ENCODE measurements around the gene LGALS4. TPM values are rescaled to one million over a fixed set of nuclear protein-coding genes. Genes with fewer than 3 reads are reported as not detected.
A peak's percentile ranks its signal among the peaks of the same experiment; 100 is the strongest.
"Not testable (repeated sequence)": the region's sequence is repeated elsewhere in the genome, so short reads cannot be mapped to it uniquely, and the experiment has no call there.

LGALS4 gene, protein sequence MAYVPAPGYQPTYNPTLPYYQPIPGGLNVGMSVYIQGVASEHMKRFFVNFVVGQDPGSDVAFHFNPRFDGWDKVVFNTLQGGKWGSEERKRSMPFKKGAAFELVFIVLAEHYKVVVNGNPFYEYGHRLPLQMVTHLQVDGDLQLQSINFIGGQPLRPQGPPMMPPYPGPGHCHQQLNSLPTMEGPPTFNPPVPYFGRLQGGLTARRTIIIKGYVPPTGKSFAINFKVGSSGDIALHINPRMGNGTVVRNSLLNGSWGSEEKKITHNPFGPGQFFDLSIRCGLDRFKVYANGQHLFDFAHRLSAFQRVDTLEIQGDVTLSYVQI
- total RNA-seq: 0.47 TPM
- long read RNA-seq: 0 reads

GRCh38 chr19:38812841-38813320 lies at the start of gene LGALS4:
TSS of gene LGALS4 (minus strand) at chr19:38812945. CDS start at chr19:38812886, 59 bp downstream.
- DNase-seq (peak; percentile 43), ATAC-seq (peak; percentile 76)
- intact Hi-C loops (cut with micrococcal nuclease): no loop called here

DNA sequence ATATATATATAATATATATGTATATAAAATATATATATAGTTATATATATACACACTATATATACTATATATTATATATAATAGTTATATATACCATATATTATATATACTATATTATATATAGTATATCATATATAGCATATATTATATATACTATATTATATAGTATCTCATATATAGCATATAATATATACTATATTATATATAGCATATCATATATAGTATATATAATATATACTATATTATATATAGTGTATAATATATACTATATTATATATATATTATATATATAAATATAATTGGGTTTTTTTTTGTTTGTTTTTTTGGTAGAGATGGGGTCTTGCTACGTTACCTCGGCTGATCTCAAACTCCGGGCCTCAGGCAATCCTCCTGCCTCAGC lies 48.6 kb upstream of the LGALS4 start:
- intact Hi-C loops (cut with micrococcal nuclease): no loop called here
- ATAC-seq (no peak), DNase-seq (no peak)

DNA sequence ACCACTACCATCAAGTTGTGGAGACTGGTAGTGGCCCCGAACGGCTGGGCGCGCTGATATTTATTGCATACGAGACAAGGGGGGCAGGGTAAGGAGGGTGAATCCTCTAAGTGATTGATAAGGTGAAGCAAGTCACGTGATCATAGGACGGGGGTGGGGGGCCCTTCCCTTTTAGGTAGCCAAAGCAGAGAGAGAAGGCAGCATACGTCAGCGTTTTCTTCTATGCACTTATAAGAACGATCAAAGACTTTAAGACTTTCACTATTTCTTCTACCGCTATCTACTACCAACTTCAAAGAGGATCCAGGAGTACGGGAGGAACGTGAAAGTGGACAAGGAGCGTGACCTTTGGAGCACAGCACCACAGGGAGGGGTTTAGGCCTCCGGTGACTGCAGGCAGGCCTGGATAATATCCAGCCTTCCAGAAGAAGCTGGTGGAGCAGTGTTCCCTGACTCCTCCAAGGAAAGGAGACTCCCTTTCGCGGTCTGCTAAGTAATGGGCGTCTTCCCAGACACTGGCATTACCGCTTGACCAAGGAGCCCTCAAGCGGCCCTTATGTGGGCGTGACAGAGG lies 47.0 kb upstream of the LGALS4 start:
- intact Hi-C loops (cut with micrococcal nuclease); ATAC-seq; DNase-seq: not testable (repeated sequence)

- DNase-seq: no peak
- intact Hi-C loops (cut with micrococcal nuclease): no loop called here
- ATAC-seq: no peak
Measured at GRCh38 chr19:38856813-38857212, 44.1 kb upstream of the LGALS4 start.

GRCh38 chr19:38855751-38856150 lies 43.0 kb upstream of the LGALS4 start:
- DNase-seq; ATAC-seq; intact Hi-C loops (cut with micrococcal nuclease): not testable (repeated sequence)

- ATAC-seq; intact Hi-C loops (cut with micrococcal nuclease): not testable (repeated sequence)
Measured at GRCh38 chr19:38854961-38855360, 42.2 kb upstream of the LGALS4 start.

DNA sequence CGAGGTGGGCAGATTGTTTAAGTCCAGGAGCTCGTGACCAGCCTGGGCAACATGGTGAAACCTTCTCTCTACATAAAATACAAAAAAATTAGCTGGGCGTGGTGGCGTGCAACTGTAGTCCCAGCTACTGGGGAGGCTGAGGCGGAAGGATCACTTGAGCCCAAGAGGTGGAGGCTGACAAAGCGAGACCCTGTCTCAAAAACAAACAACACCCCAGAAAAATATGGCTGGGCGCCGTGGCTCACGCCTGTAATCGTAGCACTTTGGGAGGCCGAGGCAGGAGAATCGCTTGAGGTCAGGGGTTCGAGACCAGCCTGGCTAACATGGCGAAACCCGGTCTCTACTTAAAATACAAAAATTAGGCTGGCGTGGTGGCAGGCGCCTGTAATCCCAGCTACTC lies 40.5 kb upstream of the LGALS4 start:
- DNase-seq (no peak), ATAC-seq (no peak)
- intact Hi-C loops (cut with micrococcal nuclease): no loop called here

More at GRCh38 chr19:38854961-38855360, 42.2 kb upstream of the LGALS4 start:
- not testable (repeated sequence) for DNase-seq

DNA sequence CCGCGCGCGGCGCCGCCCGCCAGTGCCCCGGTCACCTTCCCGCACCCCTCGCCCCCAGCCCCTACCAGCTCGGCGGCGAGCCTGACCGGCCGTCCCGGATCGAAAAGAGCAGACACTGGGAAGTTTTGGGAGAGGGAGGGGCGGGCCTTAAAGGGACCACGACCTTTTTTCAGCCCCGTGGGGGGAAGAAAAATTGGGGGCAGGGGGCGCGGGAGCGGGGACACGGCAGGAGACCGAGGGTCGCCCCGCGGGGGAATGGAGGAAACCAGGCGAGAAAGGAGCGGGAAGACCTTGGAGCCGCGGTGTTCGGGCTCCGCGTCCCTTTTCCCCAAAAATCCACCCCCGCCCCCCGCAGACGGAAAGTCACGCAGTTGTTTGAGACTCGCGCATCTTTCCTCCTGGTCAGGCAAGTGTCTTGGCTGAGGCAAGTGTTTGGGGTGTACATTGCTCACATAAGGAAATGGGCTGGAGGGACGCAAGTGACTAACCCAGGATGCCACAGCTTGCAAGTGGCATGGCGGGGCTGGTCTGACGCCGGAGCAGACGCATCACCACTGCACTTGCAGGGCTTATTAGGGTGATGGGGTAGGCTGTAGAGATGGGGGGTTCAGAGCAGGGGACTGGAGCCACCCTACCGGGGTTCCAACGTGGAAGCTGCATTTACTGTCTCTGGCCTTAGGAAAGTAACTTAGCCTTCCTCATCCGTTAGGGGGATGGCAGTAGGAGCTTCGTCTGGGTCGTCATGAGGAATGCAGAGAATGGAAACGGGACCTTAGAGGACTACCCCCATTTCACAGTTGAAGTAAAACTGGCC lies 39.7 kb upstream of the LGALS4 start:
- DNase-seq (peak; percentile 64), ATAC-seq (no peak)
- intact Hi-C loops (cut with micrococcal nuclease): no loop called here

- intact Hi-C loops (cut with micrococcal nuclease): no loop called here
- ATAC-seq: peak; percentile 59
- peak; percentile 97 for DNase-seq
Measured at GRCh38 chr19:38851622-38852230, 39.0 kb upstream of the LGALS4 start.

DNA sequence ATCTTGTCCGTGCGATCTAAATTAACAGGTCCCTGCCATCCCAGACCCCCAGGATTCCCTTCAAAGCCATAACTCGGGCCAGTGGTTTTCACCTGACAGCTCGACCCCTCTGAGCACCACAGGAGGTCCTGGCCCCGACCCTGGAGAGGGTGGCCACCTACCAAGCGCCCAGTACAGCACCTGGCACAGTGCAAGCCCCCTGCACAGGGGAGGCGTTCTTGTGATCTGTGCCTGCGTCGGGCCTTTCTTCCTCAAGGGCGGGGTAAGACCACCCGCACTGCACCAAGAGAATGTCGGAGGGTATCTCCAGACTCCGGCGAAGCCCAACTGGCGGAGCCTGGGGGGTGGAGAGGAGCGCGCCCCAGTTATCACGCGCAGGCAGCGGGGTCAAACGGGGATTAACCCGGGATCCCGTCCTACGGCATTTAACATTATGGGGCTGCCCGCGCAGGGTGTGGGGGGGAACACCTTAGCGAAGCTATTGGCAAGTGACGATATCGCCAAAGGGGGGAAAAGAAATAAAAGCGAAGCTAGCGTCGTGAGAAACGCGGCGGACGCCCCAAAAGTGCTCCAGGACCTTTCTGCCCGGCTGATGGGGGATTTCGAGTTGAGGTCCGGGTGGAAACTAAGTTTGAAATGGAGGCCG lies 38.4 kb upstream of the LGALS4 start:
- DNase-seq: peak; percentile 56
- intact Hi-C loops (cut with micrococcal nuclease): no loop called here
- ATAC-seq: no peak

DNA sequence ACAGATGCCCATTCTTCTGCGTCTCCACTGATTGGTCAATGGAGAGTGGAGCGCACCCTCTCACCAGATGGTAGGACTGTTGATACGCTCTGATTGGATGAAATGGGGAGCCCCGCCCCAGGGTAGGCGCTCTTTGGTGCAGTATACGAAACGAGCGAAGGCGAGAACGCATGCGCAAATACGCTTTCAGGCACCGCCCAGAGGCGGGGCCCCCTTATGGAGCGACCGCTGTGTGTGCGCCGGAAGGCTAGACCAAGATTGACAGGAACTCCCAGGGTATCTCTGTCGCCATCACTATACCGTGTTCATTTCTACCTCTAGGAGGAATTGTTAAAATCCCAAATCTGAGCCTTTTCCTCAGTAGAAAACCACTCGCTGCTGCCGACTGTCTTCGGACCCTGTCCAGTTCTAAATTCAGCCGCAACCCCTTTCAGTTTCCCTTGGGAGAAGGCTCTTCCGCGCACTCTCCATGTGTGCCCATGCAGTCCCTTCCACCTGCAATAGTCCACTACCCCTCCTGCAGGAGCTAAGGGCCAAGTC lies 37.8 kb upstream of the LGALS4 start:
- DNase-seq: peak; percentile 99
- intact Hi-C loops (cut with micrococcal nuclease): no loop called here
- ATAC-seq: peak; percentile 84

- DNase-seq (peak; percentile 99), ATAC-seq (peak; percentile 74)
- intact Hi-C loops (cut with micrococcal nuclease): no loop called here
Measured at GRCh38 chr19:38849860-38850435, 37.2 kb upstream of the LGALS4 start, which contains the start of gene HNRNPL. TSS of gene HNRNPL (minus strand) at chr19:38849986. CDS start at chr19:38849966, 20 bp downstream.

- intact Hi-C loops (cut with micrococcal nuclease): no loop called here
- ATAC-seq: peak; percentile 61
- peak; percentile 99 for DNase-seq
Measured at GRCh38 chr19:38849147-38849859, 36.6 kb upstream of the LGALS4 start.

- no peak for DNase-seq
- intact Hi-C loops (cut with micrococcal nuclease): no loop called here
- no peak for ATAC-seq
Measured at GRCh38 chr19:38848299-38849146, 35.8 kb upstream of the LGALS4 start.

DNA sequence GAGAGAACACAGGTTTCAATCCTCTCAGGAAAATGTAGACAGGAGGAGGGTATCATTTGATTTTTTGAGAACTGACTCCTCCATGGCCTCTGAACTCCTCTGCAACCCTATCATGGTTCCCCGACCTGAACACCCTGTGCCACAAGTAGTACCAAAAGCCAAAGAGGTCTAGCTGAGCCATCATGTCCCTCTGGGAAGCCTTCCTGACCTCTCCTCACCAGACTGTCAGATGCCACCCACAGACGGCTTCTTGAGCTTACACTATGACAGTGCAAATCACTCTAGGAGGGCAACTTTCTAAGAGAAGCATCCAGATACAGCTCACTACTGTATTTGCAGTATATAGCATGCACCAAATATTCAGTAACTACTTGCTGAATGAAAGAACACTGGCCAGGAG lies 33.4 kb upstream of the LGALS4 start:
- DNase-seq (no peak), ATAC-seq (no peak)
- intact Hi-C loops (cut with micrococcal nuclease): no loop called here

DNA sequence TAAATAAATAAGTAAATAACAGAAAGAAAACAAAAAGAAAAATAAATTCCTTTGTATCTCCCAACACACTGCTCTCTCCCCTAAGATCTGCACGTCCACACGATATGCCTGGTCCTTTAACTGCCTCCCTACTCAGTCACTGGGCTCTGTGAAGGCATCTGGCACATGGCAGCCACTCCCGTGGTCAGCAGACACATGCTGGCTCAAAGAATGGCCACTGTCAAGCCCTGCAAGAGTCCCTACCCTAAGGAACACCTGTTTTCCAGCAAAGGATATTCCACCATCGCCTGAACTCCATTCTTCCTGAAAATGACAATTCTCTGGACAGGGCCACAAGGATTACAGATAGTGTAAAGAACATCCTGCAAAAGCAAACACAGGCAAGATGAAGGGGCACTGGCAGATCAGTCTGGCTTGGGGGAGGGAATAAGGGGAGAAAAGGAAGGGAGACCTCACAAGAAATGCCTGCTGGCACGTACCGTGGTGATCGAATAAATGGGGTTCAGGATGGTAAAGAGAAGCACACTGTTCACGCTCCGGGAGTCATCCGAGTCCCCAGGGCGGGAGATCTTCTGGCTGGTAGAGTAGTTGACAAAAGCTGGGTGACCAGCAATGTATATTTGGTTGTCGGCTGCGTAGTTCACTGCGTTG lies 32.8 kb upstream of the LGALS4 start:
- intact Hi-C loops (cut with micrococcal nuclease): no loop called here
- DNase-seq: no peak
- no peak for ATAC-seq

All from left ventricle myocardium superior (tissue), 1 donor.